Measurements from ENCODE around the gene RPL7A. TPM values are rescaled to one million over a fixed set of nuclear protein-coding genes. Genes with fewer than 3 reads are reported as not detected.

The RPL7A gene
- total RNA-seq, 1 experiment from 2014 or later = 2,895 TPM

DNA sequence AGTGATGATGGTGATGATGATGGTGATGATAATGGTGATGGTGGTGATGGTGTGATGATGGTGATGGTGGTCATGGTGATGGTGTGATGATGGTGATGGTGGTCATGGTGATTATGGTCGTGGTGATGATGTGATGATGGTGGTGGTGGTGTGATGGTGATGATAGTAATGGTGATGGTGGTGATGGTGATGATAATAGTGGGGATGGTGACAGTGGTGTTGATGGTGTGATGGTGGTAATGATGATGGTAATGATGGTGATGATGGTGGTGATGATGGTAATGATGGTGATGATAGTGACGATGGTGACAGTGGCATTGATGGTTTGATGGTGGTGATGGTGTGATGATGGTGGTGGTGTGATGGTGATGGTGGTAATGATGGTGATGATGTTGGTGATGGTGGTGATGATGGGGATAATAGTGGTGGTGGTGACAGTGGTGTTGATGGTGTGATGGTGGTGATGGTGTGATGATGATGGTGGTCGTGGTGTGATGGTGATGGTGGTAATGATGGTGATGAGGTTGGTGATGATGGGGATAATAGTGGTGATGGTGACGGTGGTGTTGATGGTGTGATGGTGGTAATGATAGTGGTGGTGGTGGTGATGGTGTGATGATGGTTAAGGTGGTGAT is 34.6 kb downstream of the RPL7A start:
- no peaks in the 10 kb centered on the region for H3K36me3 Mint-ChIP-seq (ENCODE audit: insufficient read depth in 1 of 3, low read depth in 3 of 3)
- Histone ChIP-seq H3K23me2 (ENCODE audit: insufficient read length, low read depth, low read length, poor library complexity, severe bottlenecking) (no peaks in the 10 kb centered on the region), H4K5ac (ENCODE audit: insufficient read length, low read depth, low read length) (peak overlapping the region; percentile 9), H3K79me1 (ENCODE audit: insufficient read depth, low read depth, low read length, poor library complexity, severe bottlenecking) (no peaks in the 10 kb centered on the region), H3K4me1 (ENCODE audit: insufficient read depth, low read length) (no peaks in the 10 kb centered on the region), H3K18ac (ENCODE audit: insufficient read length, low read depth, low read length) (no peak overlapping the region), H3K27me3 (ENCODE audit: insufficient read depth, low read length) (no peaks in the 10 kb centered on the region), H4K91ac (ENCODE audit: insufficient read length, low read depth, low read length) (no peak overlapping the region), H2BK120ac (ENCODE audit: low read depth, low read length, poor library complexity, severe bottlenecking) (no peak overlapping the region), H3K4me2 (ENCODE audit: insufficient read depth, insufficient read length, low read length) (no peak overlapping the region), H3K9ac (ENCODE audit: extremely low read depth, insufficient read length, low read length) (no peak overlapping the region), H3K23ac (ENCODE audit: insufficient read length, low read depth, low read length) (peak overlapping the region; percentile 55), H2BK12ac (ENCODE audit: insufficient read length, low read depth, low read length) (no peak overlapping the region), H2BK5ac (ENCODE audit: insufficient read length, low read length) (no peak overlapping the region), H3T11ph (ENCODE audit: low read length) (no peak overlapping the region), H3K14ac (ENCODE audit: insufficient read depth, low read length) (no peak overlapping the region), H3K79me2 (ENCODE audit: insufficient read depth, low read length) (no peaks in the 10 kb centered on the region), H3K9me3 (ENCODE audit: control insufficient read depth, low read depth, low read length) (no peaks in the 10 kb centered on the region), H4K20me1 (ENCODE audit: control insufficient read depth, insufficient read depth, insufficient read length) (peaks cover 3% of the 10 kb centered on the region), H4K8ac (replicated peaks; ENCODE audit: insufficient read length, low read depth, low read length) (peak overlapping the region; percentile 95), H2AK5ac (ENCODE audit: insufficient read length, low read length) (no peak overlapping the region), H3K27ac (ENCODE audit: insufficient read length, low read depth, low read length) (no peak overlapping the region), H3K56ac (ENCODE audit: insufficient read length, low read depth, low read length) (no peak overlapping the region), H2AFZ (ENCODE audit: low read length) (no peak overlapping the region), H2BK15ac (ENCODE audit: low read depth, low read length) (no peak overlapping the region), H3K4ac (ENCODE audit: low read depth, low read length) (no peak overlapping the region), H2BK20ac (ENCODE audit: low read depth, low read length, poor library complexity, severe bottlenecking) (no peak overlapping the region)
- TF ChIP-seq, protein P1, sequence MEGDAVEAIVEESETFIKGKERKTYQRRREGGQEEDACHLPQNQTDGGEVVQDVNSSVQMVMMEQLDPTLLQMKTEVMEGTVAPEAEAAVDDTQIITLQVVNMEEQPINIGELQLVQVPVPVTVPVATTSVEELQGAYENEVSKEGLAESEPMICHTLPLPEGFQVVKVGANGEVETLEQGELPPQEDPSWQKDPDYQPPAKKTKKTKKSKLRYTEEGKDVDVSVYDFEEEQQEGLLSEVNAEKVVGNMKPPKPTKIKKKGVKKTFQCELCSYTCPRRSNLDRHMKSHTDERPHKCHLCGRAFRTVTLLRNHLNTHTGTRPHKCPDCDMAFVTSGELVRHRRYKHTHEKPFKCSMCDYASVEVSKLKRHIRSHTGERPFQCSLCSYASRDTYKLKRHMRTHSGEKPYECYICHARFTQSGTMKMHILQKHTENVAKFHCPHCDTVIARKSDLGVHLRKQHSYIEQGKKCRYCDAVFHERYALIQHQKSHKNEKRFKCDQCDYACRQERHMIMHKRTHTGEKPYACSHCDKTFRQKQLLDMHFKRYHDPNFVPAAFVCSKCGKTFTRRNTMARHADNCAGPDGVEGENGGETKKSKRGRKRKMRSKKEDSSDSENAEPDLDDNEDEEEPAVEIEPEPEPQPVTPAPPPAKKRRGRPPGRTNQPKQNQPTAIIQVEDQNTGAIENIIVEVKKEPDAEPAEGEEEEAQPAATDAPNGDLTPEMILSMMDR (conservative IDR thresholded peaks at IDR 0.05) = no peak
- H3K4me1 Mint-ChIP-seq = no peaks in the 10 kb centered on the region; a peak in 1 of 4 replicates
- H3K4me3 Mint-ChIP-seq = no peak overlapping the region
- peaks cover 19% of the 10 kb centered on the region for H3K27me3 Mint-ChIP-seq (ENCODE audit: low read depth)
- no peak for DNase-seq
- no peak overlapping the region for H3K27ac Mint-ChIP-seq
- 100% methylated on average over 3 of the region's 4 CpGs for WGBS (ENCODE audit: extremely low coverage, insufficient read length, low lambda C conversion rate)
- H3K9me3 Mint-ChIP-seq = no peaks in the 10 kb centered on the region; a peak in 1 of 5 replicates
